ENCODE results near the gene EYS.
"Not testable (repeated sequence)": the region's sequence is repeated elsewhere in the genome, so short reads cannot be mapped to it uniquely, and the experiment has no call there.

Gene EYS

DNA sequence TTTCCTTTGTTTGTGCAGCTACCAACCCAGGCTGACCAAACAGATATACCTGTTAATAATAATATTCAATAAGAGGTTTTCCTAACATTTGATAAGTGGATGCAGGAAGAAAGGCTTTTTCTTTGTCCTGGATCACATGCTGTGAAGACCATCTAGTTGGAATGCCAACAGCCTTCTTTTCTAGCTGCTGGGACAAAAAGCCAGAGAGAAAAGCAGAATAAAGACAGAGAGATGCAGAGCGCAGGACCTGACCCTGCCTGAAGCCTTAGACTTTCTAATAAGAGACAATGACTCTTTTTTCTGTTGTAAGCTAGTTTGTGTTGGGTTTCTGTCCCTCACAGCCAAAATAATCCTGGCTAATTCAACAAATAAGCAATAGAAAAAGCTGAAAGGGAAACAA is 1763.2 kb downstream of the EYS start:
- H3K4me1 ChIP-seq (ENCODE audit: control insufficient read depth, insufficient read depth, low read length, unreplicated experiment) = no peaks in the 10 kb centered on the region

DNA sequence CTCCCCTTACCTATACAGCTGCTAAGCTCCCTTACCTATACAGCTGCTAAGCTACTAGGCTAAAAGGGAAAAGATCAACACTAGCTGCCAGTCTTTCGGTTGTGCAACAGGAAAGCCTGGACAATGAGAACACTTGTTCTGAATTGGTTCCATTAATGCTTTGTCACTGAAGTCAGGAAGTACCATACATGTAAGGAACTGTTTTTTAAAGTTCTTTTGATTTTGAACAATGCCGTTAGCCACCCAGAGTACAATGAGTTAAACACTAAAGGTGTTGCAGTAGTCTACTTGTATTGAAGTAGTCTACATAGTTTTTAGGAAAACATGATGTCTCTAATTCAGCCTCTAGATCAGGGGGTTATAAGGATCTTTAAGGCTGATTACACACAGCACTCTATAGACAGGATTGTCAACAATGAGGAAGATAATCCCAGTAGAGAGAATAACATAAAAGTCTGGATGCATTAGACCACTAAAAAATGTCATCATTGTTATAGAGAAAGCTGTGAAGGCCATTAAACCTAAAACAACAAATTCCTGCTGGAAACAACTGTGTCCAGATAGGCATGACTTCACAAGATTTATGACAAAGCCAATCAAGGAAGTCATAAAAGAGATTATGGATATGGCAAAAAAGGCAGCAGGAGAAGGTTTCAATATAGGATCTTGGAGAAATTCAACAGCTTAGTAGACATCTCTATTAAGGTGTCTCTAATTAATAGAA is 1765.1 kb downstream of the EYS start:
- H3K27ac ChIP-seq (ENCODE audit: low read depth, low read length) = no peak overlapping the region

More for the DNA sequence above, 1763.2 kb downstream of the EYS start:
- H3K27ac ChIP-seq (ENCODE audit: low read depth, low read length) = no peak overlapping the region
- no peak overlapping the region for H3K4me3 ChIP-seq (ENCODE audit: low read depth, low read length)
- no peaks in the 10 kb centered on the region for H3K36me3 ChIP-seq (ENCODE audit: insufficient read depth, low read length)
- H3K27me3 ChIP-seq (ENCODE audit: insufficient read depth, low read length) = peaks cover 8% of the 10 kb centered on the region
- H2AFZ ChIP-seq (ENCODE audit: low read length, unreplicated experiment) = no peak overlapping the region
- H3K79me2 ChIP-seq (ENCODE audit: control insufficient read depth, insufficient read depth, low read length, unreplicated experiment) = no peaks in the 10 kb centered on the region

GRCh38 chr6:63940056-63940455 is 1767.0 kb downstream of the EYS start:
- no peaks in the 10 kb centered on the region for H3K36me3 ChIP-seq (ENCODE audit: insufficient read depth, low read length)
- H3K79me2 ChIP-seq (ENCODE audit: control insufficient read depth, insufficient read depth, low read length, unreplicated experiment) = no peaks in the 10 kb centered on the region
- H2AFZ ChIP-seq (ENCODE audit: low read length, unreplicated experiment) = no peak overlapping the region
- H3K27me3 ChIP-seq (ENCODE audit: insufficient read depth, low read length) = peaks cover 10% of the 10 kb centered on the region; the same call in 1 of the 2 replicates
- H3K27ac ChIP-seq (ENCODE audit: low read depth, low read length) = no peak overlapping the region
- no peak overlapping the region for H3K4me3 ChIP-seq (ENCODE audit: low read depth, low read length)
- H3K4me1 ChIP-seq (ENCODE audit: control insufficient read depth, insufficient read depth, low read length, unreplicated experiment) = no peaks in the 10 kb centered on the region

More for the DNA sequence above, 1765.1 kb downstream of the EYS start:
- H3K27me3 ChIP-seq (ENCODE audit: insufficient read depth, low read length) = peaks cover 7% of the 10 kb centered on the region; the same call in 1 of the 2 replicates
- no peak overlapping the region for H3K4me3 ChIP-seq (ENCODE audit: low read depth, low read length)
- no peaks in the 10 kb centered on the region for H3K79me2 ChIP-seq (ENCODE audit: control insufficient read depth, insufficient read depth, low read length, unreplicated experiment)
- no peaks in the 10 kb centered on the region for H3K36me3 ChIP-seq (ENCODE audit: insufficient read depth, low read length)
- no peak overlapping the region for H2AFZ ChIP-seq (ENCODE audit: low read length, unreplicated experiment)
- H3K4me1 ChIP-seq (ENCODE audit: control insufficient read depth, insufficient read depth, low read length, unreplicated experiment) = no peaks in the 10 kb centered on the region

DNA sequence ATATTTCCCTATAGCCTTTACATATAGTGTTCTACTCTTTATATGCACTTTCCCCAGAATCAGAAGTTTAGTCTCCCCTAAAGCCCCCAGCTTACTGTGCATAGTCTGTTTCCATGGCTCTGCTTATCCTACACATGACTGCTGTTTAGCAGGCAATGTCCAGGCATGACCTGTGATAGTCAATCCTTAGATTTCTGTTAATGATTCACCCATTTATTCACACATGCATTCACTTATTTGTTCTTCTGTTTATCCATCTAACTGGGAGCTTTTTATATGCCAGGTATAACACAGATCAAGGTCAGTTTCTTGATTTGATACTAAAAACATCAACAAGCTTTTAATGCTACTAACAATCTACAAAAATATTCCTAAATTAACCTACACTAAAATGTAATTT is 1770.6 kb downstream of the EYS start:
- H2AFZ ChIP-seq (ENCODE audit: low read length, unreplicated experiment) = no peak overlapping the region
- peaks cover 18% of the 10 kb centered on the region; the same call in 1 of the 2 replicates for H3K27me3 ChIP-seq (ENCODE audit: insufficient read depth, low read length)
- H3K4me1 ChIP-seq (ENCODE audit: control insufficient read depth, insufficient read depth, low read length, unreplicated experiment) = no peaks in the 10 kb centered on the region
- H3K27ac ChIP-seq (ENCODE audit: low read depth, low read length) = no peak overlapping the region
- H3K36me3 ChIP-seq (ENCODE audit: insufficient read depth, low read length) = no peaks in the 10 kb centered on the region
- H3K79me2 ChIP-seq (ENCODE audit: control insufficient read depth, insufficient read depth, low read length, unreplicated experiment) = no peaks in the 10 kb centered on the region
- no peak overlapping the region for H3K4me3 ChIP-seq (ENCODE audit: low read depth, low read length)

- Histone ChIP-seq H3K27ac (ENCODE audit: low read depth, low read length) (no peak overlapping the region), H3K27me3 (ENCODE audit: insufficient read depth, low read length) (peaks cover 21% of the 10 kb centered on the region; the same call in 1 of the 2 replicates), H3K4me3 (ENCODE audit: low read depth, low read length) (no peak overlapping the region), H3K79me2 (ENCODE audit: control insufficient read depth, insufficient read depth, low read length, unreplicated experiment) (no peaks in the 10 kb centered on the region), H3K4me1 (ENCODE audit: control insufficient read depth, insufficient read depth, low read length, unreplicated experiment) (no peaks in the 10 kb centered on the region), H2AFZ (ENCODE audit: low read length, unreplicated experiment) (no peak overlapping the region), H3K36me3 (ENCODE audit: insufficient read depth, low read length) (no peaks in the 10 kb centered on the region)
Observed at GRCh38 chr6:63935732-63936131, 1771.3 kb downstream of the EYS start.

DNA sequence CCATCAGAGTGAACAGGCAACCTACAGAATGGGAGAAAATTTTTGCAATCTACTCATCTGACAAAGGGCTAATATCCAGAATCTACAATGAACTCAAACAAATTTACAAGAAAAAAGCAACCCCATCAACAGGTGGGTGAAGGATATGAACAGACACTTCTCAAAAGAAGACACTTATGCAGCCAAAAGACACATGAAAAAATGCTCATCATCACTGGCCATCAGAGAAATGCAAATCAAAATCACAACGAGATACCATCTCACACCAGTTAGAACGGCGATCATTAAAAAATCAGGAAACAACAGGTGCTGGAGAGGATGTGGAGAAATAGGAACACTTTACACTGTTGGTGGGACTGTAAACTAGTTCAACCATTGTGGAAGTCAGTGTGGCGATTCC is 1773.1 kb downstream of the EYS start:
- not testable (repeated sequence) for H3K27ac ChIP-seq (ENCODE audit: low read depth, low read length); H3K36me3 ChIP-seq (ENCODE audit: insufficient read depth, low read length); H3K4me3 ChIP-seq (ENCODE audit: low read depth, low read length); H3K79me2 ChIP-seq (ENCODE audit: control insufficient read depth, insufficient read depth, low read length, unreplicated experiment); H2AFZ ChIP-seq (ENCODE audit: low read length, unreplicated experiment); H3K4me1 ChIP-seq (ENCODE audit: control insufficient read depth, insufficient read depth, low read length, unreplicated experiment)
- H3K27me3 ChIP-seq (ENCODE audit: insufficient read depth, low read length) = peaks cover 24% of the 10 kb centered on the region; the same call in 1 of the 2 replicates

DNA sequence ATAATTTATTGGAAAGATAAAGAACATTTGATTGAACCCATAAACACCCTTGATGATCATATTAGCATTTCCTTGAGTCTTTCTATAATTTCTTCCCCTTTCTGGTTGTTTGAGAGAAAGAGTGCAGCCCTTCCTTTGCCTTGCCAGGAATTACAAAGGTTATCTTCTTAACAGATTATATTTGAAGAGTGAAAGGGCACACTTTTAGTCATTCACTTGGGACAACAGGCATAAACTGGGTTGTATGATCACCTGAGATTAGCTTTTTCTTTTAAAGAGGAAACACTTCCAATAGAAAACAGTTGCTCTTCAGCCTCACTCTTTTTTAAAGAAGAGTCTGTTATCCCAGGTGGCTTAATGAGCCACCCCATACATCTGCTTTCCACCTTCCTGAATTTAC is 1776.2 kb downstream of the EYS start:
- H2AFZ ChIP-seq (ENCODE audit: low read length, unreplicated experiment) = no peak overlapping the region
- no peaks in the 10 kb centered on the region for H3K4me1 ChIP-seq (ENCODE audit: control insufficient read depth, insufficient read depth, low read length, unreplicated experiment)
- peaks cover 19% of the 10 kb centered on the region; the same call in 1 of the 2 replicates for H3K27me3 ChIP-seq (ENCODE audit: insufficient read depth, low read length)
- H3K4me3 ChIP-seq (ENCODE audit: low read depth, low read length) = no peak overlapping the region
- H3K36me3 ChIP-seq (ENCODE audit: insufficient read depth, low read length) = no peaks in the 10 kb centered on the region
- H3K27ac ChIP-seq (ENCODE audit: low read depth, low read length) = no peak overlapping the region
- no peaks in the 10 kb centered on the region for H3K79me2 ChIP-seq (ENCODE audit: control insufficient read depth, insufficient read depth, low read length, unreplicated experiment)

GRCh38 chr6:63929111-63929510 is 1777.9 kb downstream of the EYS start:
- Histone ChIP-seq H3K36me3 (ENCODE audit: insufficient read depth, low read length) (no peaks in the 10 kb centered on the region), H2AFZ (ENCODE audit: low read length, unreplicated experiment) (no peak overlapping the region), H3K27me3 (ENCODE audit: insufficient read depth, low read length) (peaks cover 15% of the 10 kb centered on the region; the same call in 1 of the 2 replicates), H3K79me2 (ENCODE audit: control insufficient read depth, insufficient read depth, low read length, unreplicated experiment) (no peaks in the 10 kb centered on the region), H3K4me3 (ENCODE audit: low read depth, low read length) (no peak overlapping the region), H3K4me1 (ENCODE audit: control insufficient read depth, insufficient read depth, low read length, unreplicated experiment) (no peaks in the 10 kb centered on the region), H3K27ac (ENCODE audit: low read depth, low read length) (no peak overlapping the region)

- H2AFZ ChIP-seq (ENCODE audit: low read length, unreplicated experiment) = no peak overlapping the region
- H3K79me2 ChIP-seq (ENCODE audit: control insufficient read depth, insufficient read depth, low read length, unreplicated experiment) = no peaks in the 10 kb centered on the region
- no peak overlapping the region for H3K27ac ChIP-seq (ENCODE audit: low read depth, low read length)
- no peak overlapping the region for H3K4me3 ChIP-seq (ENCODE audit: low read depth, low read length)
- H3K4me1 ChIP-seq (ENCODE audit: control insufficient read depth, insufficient read depth, low read length, unreplicated experiment) = no peaks in the 10 kb centered on the region
- no peaks in the 10 kb centered on the region for H3K36me3 ChIP-seq (ENCODE audit: insufficient read depth, low read length)
- peaks cover 15% of the 10 kb centered on the region; the same call in 1 of the 2 replicates for H3K27me3 ChIP-seq (ENCODE audit: insufficient read depth, low read length)
Observed at GRCh38 chr6:63928613-63929012, 1778.4 kb downstream of the EYS start.

DNA sequence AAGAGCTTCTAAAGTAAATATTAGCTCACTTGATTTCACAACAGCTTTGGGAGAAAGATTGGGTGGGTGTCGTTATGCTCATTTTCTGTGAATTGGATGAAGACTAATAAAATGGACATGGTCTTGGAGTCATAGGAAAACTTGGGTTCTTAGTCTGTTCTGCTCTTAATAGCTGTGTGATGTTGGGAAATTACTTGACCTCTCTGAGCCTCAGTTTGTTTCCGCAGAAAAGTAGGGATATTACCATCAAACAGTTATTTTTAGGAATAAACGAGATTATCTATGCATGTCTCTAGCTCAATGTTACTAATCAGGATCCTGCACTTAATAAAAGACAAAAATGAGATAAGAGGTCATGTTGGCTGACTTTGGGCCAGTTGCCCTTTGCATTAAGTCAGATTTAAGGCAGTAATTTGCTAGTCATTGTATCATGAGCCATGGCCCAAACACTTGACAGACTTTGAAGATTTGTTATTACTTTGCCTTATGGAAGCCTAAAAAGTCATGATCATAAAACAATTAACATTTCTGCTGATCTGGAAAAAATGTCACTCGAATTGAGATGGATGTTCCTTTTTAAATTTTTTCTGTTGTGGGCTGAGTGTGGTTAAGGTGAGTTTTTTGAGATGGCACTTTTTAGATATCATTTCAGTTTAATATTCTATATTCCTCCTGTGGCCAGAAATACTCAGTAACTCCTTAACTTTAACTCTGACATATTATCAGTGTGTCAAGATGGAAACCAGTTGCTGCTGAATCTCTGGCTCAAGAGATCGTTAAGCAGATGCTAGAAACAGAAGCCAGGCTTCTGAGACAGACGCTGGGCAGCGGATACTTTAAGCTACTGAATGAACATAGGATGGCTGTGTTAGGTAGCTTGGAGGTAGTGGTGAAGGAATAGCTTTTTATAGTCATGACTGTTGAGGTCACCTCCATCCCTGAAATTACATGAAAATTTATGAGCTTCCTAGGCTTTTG is 1779.8 kb downstream of the EYS start:
- Histone ChIP-seq H2AFZ (ENCODE audit: low read length, unreplicated experiment) (no peak overlapping the region), H3K4me1 (ENCODE audit: control insufficient read depth, insufficient read depth, low read length, unreplicated experiment) (no peaks in the 10 kb centered on the region), H3K27me3 (ENCODE audit: insufficient read depth, low read length) (peaks cover 15% of the 10 kb centered on the region; the same call in 1 of the 2 replicates), H3K36me3 (ENCODE audit: insufficient read depth, low read length) (no peaks in the 10 kb centered on the region), H3K27ac (ENCODE audit: low read depth, low read length) (no peak overlapping the region), H3K79me2 (ENCODE audit: control insufficient read depth, insufficient read depth, low read length, unreplicated experiment) (no peaks in the 10 kb centered on the region), H3K4me3 (ENCODE audit: low read depth, low read length) (no peak overlapping the region)
